PC-9 (cell line): Measurements from ENCODE around the gene ADGB.

Experiments used
- EZH2 ChIP-seq: fragments of 200-600 bp; sonication (generic); IDR thresholded peaks from 2 replicates; pipeline ENCODE4 v1.8.0; 2017; ENCODE audit warnings: antibody characterized with exemption, low read depth
- TF ChIP-seq, protein P1 (sequence below): fragments of 200-600 bp; sonication (generic); conservative IDR thresholded peaks from 2 replicates; pipeline ENCODE4 v1.6.1; 2017; ENCODE audit warnings: mixed run types, antibody characterized with exemption, mild to moderate bottlenecking, moderate library complexity

DNA sequence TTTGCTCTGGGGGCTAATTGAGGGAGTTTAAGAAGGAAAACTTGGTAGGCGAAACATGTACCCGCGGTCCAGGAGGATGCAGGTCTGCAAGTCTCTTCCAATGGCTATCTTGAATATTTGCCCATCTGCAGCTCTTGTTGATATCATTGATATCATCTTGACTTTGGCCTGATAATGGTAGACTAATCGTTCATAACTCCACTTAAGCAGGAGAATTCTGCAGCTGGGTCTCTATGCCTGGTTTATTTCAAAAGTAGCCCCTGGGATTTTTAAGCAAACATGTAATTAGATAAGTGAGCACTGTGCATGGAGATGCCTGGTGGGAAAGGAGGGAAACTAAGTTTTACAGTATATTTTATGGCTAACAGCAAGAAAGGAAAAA is 52.7 kb downstream of the ADGB start:
- TF ChIP-seq, protein P1, sequence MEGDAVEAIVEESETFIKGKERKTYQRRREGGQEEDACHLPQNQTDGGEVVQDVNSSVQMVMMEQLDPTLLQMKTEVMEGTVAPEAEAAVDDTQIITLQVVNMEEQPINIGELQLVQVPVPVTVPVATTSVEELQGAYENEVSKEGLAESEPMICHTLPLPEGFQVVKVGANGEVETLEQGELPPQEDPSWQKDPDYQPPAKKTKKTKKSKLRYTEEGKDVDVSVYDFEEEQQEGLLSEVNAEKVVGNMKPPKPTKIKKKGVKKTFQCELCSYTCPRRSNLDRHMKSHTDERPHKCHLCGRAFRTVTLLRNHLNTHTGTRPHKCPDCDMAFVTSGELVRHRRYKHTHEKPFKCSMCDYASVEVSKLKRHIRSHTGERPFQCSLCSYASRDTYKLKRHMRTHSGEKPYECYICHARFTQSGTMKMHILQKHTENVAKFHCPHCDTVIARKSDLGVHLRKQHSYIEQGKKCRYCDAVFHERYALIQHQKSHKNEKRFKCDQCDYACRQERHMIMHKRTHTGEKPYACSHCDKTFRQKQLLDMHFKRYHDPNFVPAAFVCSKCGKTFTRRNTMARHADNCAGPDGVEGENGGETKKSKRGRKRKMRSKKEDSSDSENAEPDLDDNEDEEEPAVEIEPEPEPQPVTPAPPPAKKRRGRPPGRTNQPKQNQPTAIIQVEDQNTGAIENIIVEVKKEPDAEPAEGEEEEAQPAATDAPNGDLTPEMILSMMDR = no peak
- TF ChIP-seq EZH2 = no peak
